ENCODE measurements around the gene TDP2.

- no peak for TF ChIP-seq ZFP3 (CRISPR knock-in tag; IDR thresholded peaks at IDR 0.05)
- no peak for TF ChIP-seq RARB (CRISPR knock-in tag; IDR thresholded peaks at IDR 0.05)
- TF ChIP-seq GLIS3 (CRISPR knock-in tag; IDR thresholded peaks at IDR 0.05), result no peak
- no peak for TF ChIP-seq ARNTL (CRISPR knock-in tag; IDR thresholded peaks at IDR 0.05; ENCODE audit: borderline replicate concordance, low read depth)
- TF ChIP-seq PATZ1 (CRISPR knock-in tag; IDR thresholded peaks at IDR 0.05; ENCODE audit: borderline replicate concordance), result no peak
- no peak for TF ChIP-seq TCF4 (CRISPR knock-in tag; IDR thresholded peaks at IDR 0.05; ENCODE audit: borderline replicate concordance)
Measured at GRCh38 chr6:24614043-24614420, 52.7 kb downstream of the TDP2 start.
